Stomach (tissue), 4 donors: ENCODE data around the gene UBQLN4.

Source experiments
- POLR2A ChIP-seq, 4 donors: fragments of 450-650 bp; IDR thresholded peaks; one replicate each; pipeline ENCODE4 v1.6.1; 2016; ENCODE audit warnings: antibody characterized with exemption in 4 of 4, control low read depth in 2 of 4, mild to moderate bottlenecking in 1 of 4, moderate library complexity in 1 of 4
- TF ChIP-seq, protein P1 (sequence below), 7 experiments: fragments of 450-650 bp in 4 of 7; fragments of 200-600 bp in 3 of 7; sonication (generic) in 3 of 7; IDR thresholded peaks; one replicate each; pipeline ENCODE4 v1.5.1; 2016 to 2019; ENCODE audit warnings: antibody characterized with exemption in 7 of 7, control low read depth in 2 of 7, mild to moderate bottlenecking in 1 of 7

GRCh38 chr1:155993595-155993994, 60.0 kb downstream of the UBQLN4 start:
- TF ChIP-seq, protein P1, sequence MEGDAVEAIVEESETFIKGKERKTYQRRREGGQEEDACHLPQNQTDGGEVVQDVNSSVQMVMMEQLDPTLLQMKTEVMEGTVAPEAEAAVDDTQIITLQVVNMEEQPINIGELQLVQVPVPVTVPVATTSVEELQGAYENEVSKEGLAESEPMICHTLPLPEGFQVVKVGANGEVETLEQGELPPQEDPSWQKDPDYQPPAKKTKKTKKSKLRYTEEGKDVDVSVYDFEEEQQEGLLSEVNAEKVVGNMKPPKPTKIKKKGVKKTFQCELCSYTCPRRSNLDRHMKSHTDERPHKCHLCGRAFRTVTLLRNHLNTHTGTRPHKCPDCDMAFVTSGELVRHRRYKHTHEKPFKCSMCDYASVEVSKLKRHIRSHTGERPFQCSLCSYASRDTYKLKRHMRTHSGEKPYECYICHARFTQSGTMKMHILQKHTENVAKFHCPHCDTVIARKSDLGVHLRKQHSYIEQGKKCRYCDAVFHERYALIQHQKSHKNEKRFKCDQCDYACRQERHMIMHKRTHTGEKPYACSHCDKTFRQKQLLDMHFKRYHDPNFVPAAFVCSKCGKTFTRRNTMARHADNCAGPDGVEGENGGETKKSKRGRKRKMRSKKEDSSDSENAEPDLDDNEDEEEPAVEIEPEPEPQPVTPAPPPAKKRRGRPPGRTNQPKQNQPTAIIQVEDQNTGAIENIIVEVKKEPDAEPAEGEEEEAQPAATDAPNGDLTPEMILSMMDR (IDR thresholded peaks at IDR 0.05): no peak
- TF ChIP-seq POLR2A (IDR thresholded peaks at IDR 0.05): no peak
